SK-N-SH treated with all-trans-retinoic acid at 6 μM for 48 hours (cell line): ENCODE data around the gene KCND1.

Experiments
- BACH2 ChIP-seq: fragments of 250-450 bp; sonication (Bioruptor Pico); IDR thresholded peaks from 2 replicates; pipeline ENCODE4 v1.9.0; 2021; ENCODE audit warnings: mild to moderate bottlenecking, borderline replicate concordance
- CREB5 ChIP-seq: fragments of 250-450 bp; sonication (Bioruptor Pico); IDR thresholded peaks from 2 replicates; pipeline ENCODE4 v1.5.1; 2020; ENCODE audit warnings: low read depth, mild to moderate bottlenecking, moderate library complexity
- CSRNP3 ChIP-seq: fragments of 250-450 bp; sonication (Bioruptor Pico); IDR thresholded peaks from 2 replicates; pipeline ENCODE4 v1.5.1; 2021; ENCODE audit warnings: mild to moderate bottlenecking, moderate library complexity
- OSR1 ChIP-seq: fragments of 250-450 bp; sonication (Bioruptor Pico); IDR thresholded peaks from 2 replicates; pipeline ENCODE4 v1.8.0; 2022; ENCODE audit warnings: moderate library complexity, mild to moderate bottlenecking, inconsistent platforms
- PATZ1 ChIP-seq: fragments of 250-450 bp; sonication (Bioruptor Pico); IDR thresholded peaks from 2 replicates; pipeline ENCODE4 v1.8.0; 2020; ENCODE audit warnings: mild to moderate bottlenecking, moderate library complexity, borderline replicate concordance
- POU6F1 ChIP-seq: fragments of 250-450 bp; sonication (Bioruptor Pico); IDR thresholded peaks from 2 replicates; pipeline ENCODE4 v1.8.0; 2021; ENCODE audit warnings: low read depth, mild to moderate bottlenecking, moderate library complexity, borderline replicate concordance
- SNAI2 ChIP-seq: fragments of 250-450 bp; sonication (Bioruptor Pico); IDR thresholded peaks from 2 replicates; pipeline ENCODE4 v1.5.0; 2020; ENCODE audit warnings: mild to moderate bottlenecking, moderate library complexity
- TSHZ2 ChIP-seq: fragments of 250-450 bp; sonication (Bioruptor Pico); IDR thresholded peaks from 2 replicates; pipeline ENCODE4 v1.5.0; 2020; ENCODE audit warnings: mild to moderate bottlenecking, moderate library complexity
- ZC3H10 ChIP-seq: fragments of 250-450 bp; sonication (Bioruptor Pico); IDR thresholded peaks from 2 replicates; pipeline ENCODE4 v1.5.1; 2021; ENCODE audit warnings: mild to moderate bottlenecking, moderate library complexity
- ZFP3 ChIP-seq: fragments of 250-450 bp; sonication (Bioruptor Pico); IDR thresholded peaks from 2 replicates; pipeline ENCODE4 v1.5.0; 2020; ENCODE audit warnings: mild to moderate bottlenecking, moderate library complexity
- ZFP30 ChIP-seq: fragments of 450-650 bp; formaldehyde crosslinking; IDR thresholded peaks from 2 replicates; pipeline ENCODE4 v1.5.0; 2022; ENCODE audit warnings: mild to moderate bottlenecking, moderate library complexity
- ZNF565 ChIP-seq: fragments of 450-650 bp; formaldehyde crosslinking; conservative IDR thresholded peaks from 2 replicates; pipeline ENCODE4 v1.5.0; 2020; ENCODE audit warnings: low read depth, mild to moderate bottlenecking, moderate library complexity
- ZNF8 ChIP-seq: fragments of 450-650 bp; formaldehyde crosslinking; IDR thresholded peaks from 2 replicates; pipeline ENCODE4 v1.5.0; 2020; ENCODE audit warnings: mild to moderate bottlenecking, moderate library complexity

GRCh38 chrX:48975041-48975440, 3.4 kb upstream of the KCND1 start:
- TF ChIP-seq OSR1 (no peak), ZFP30 (CRISPR knock-in tag) (no peak), ZNF8 (CRISPR knock-in tag) (no peak), TSHZ2 (CRISPR knock-in tag) (no peak), CSRNP3 (CRISPR knock-in tag) (no peak), CREB5 (CRISPR knock-in tag) (no peak), ZFP3 (no peak), PATZ1 (no peak), ZC3H10 (CRISPR knock-in tag) (no peak), ZNF565 (no peak), POU6F1 (no peak), SNAI2 (CRISPR knock-in tag) (no peak), BACH2 (CRISPR knock-in tag) (no peak)
